Endothelial cell of umbilical vein (primary cell): ENCODE results near the gene LDB3. TPM values are rescaled to one million over a fixed set of nuclear protein-coding genes. Genes with fewer than 3 reads are reported as not detected.

Source experiments
- BruUV-seq: library from RNA; stranded (reverse); fragments of 400-500 nt; replicated peaks from 2 replicates; lab custom pipeline; 2021; lab: Mats Ljungman, UMichigan
- CTCF ChIA-PET: fragments of 300-600, 350-600 bp; sonication (Branson Sonifier 250); formaldehyde crosslinking; loops from one replicate; lab custom pipeline; 2021; ENCODE audit warnings: antibody characterized with exemption, inconsistent platforms; lab: Charles Lee
- POLR2A ChIA-PET: fragments of 300-600, 350-600 bp; sonication (Branson Sonifier 250); formaldehyde crosslinking; loops from one replicate; lab custom pipeline; 2021; ENCODE audit warnings: antibody characterized with exemption, inconsistent platforms; lab: Charles Lee
- DNase-seq: peaks from one replicate; pipeline ENCODE4 v3.0.0-alpha.2; 2011; ENCODE audit warnings: low read depth, low spot score
- FAIRE-seq: peaks from 2 replicates; lab custom pipeline; 2011; peaks lifted over from hg19 to GRCh38; lab: Jason Lieb, UNC
- H2AFZ ChIP-seq: 2 replicates; pipeline ENCODE4 v1.6.0; 2012; ENCODE audit warnings: low read depth, low read length, control low read depth, inconsistent platforms
- H3K27ac ChIP-seq: 2 replicates; pipeline ENCODE4 v1.5.1; 2011; ENCODE audit warnings: low read depth, mild to moderate bottlenecking, control low read depth, low read length, moderate library complexity; ENCODE audit not compliant: insufficient read depth
- H3K27me3 ChIP-seq, 2 experiments: 2 replicates each; pipeline versions ENCODE4 v1.6.0 to v1.6.1; 2011; ENCODE audit warnings: low read length in 2 of 2, mixed read lengths in 1 of 2; ENCODE audit not compliant: control insufficient read depth in 2 of 2, insufficient read depth in 2 of 2
- H3K36me3 ChIP-seq, 2 experiments: 2 replicates in 1 of 2; 3 replicates in 1 of 2; pipeline ENCODE4 v1.5.1; 2011; ENCODE audit warnings: low read length in 2 of 2, mild to moderate bottlenecking in 1 of 2, moderate library complexity in 1 of 2; ENCODE audit not compliant: control insufficient read depth in 2 of 2, insufficient read depth in 2 of 2; ENCODE audit errors: extremely low read depth in 1 of 2
- H3K4me1 ChIP-seq: 3 replicates; pipeline ENCODE4 v1.5.1; 2011; ENCODE audit warnings: mild to moderate bottlenecking, low read length; ENCODE audit not compliant: control insufficient read depth, insufficient read depth; ENCODE audit errors: extremely low read depth
- H3K4me2 ChIP-seq: 2 replicates; pipeline ENCODE4 v1.6.1; 2011; ENCODE audit warnings: low read length, control low read depth, mixed read lengths; ENCODE audit not compliant: insufficient read depth
- H3K4me3 ChIP-seq, 3 experiments: fragments of 200-600 bp in 1 of 3; sonication (generic), shearing (Covaris generic) in 1 of 3; replicated peaks in 1 of 3; 2 replicates each; pipeline ENCODE4 v1.5.1; 2011 to 2016; ENCODE audit warnings: control low read depth in 3 of 3, low read length in 3 of 3, mild to moderate bottlenecking in 2 of 3, inconsistent platforms in 1 of 3, low read depth in 1 of 3, moderate library complexity in 1 of 3; ENCODE audit not compliant: insufficient read depth in 1 of 3
- H3K79me2 ChIP-seq: 2 replicates; pipeline ENCODE4 v1.6.0; 2012; ENCODE audit warnings: low read length, inconsistent platforms; ENCODE audit not compliant: control insufficient read depth, insufficient read depth
- H3K9ac ChIP-seq: replicated peaks from 2 replicates; pipeline ENCODE3; 2011; ENCODE audit warnings: low read length, control low read depth; ENCODE audit not compliant: insufficient read depth; ENCODE audit errors: extremely low read depth
- H3K9me1 ChIP-seq: replicated peaks from 3 replicates; pipeline ENCODE4 v1.6.0; 2011; ENCODE audit warnings: mild to moderate bottlenecking, low read length; ENCODE audit not compliant: control insufficient read depth, insufficient read depth; ENCODE audit errors: extremely low read depth
- H3K9me3 ChIP-seq: replicated peaks from 2 replicates; pipeline ENCODE4 v1.5.1; 2012; ENCODE audit warnings: low read length, inconsistent platforms; ENCODE audit not compliant: control insufficient read depth, insufficient read depth
- H4K20me1 ChIP-seq: replicated peaks from 2 replicates; pipeline ENCODE3; 2011; ENCODE audit warnings: mild to moderate bottlenecking, low read length; ENCODE audit not compliant: control insufficient read depth, insufficient read depth; ENCODE audit errors: extremely low read depth
- EZH2 ChIP-seq: IDR thresholded peaks from 2 replicates; pipeline ENCODE4 v1.6.1; 2012; ENCODE audit warnings: borderline replicate concordance, low read depth, mild to moderate bottlenecking, moderate library complexity, low read length, inconsistent platforms; ENCODE audit not compliant: severe bottlenecking
- FOS ChIP-seq: IDR thresholded peaks from 2 replicates; pipeline ENCODE4 v1.6.1; 2011; ENCODE audit warnings: mild to moderate bottlenecking, low read length, moderate library complexity, borderline replicate concordance; ENCODE audit not compliant: insufficient read depth
- GATA2 ChIP-seq: IDR thresholded peaks from 2 replicates; pipeline ENCODE4 v1.7.0; 2011; ENCODE audit warnings: low read depth, mild to moderate bottlenecking, moderate library complexity, mixed read lengths, low read length; ENCODE audit not compliant: insufficient read length, insufficient read depth
- JUN ChIP-seq: IDR thresholded peaks from 2 replicates; pipeline ENCODE4 v1.6.1; 2011; ENCODE audit warnings: borderline replicate concordance, low read depth; ENCODE audit not compliant: insufficient read length, insufficient read depth
- MYC ChIP-seq: IDR thresholded peaks from one replicate; pipeline ENCODE4 v1.6.1; 2011; ENCODE audit warnings: mild to moderate bottlenecking, low read depth, low read length
- POLR2A ChIP-seq: IDR thresholded peaks from 2 replicates; pipeline ENCODE4 v1.6.1; 2012; ENCODE audit warnings: low read depth, mild to moderate bottlenecking, control low read depth, low read length
- POLR2AphosphoS5 ChIP-seq: IDR thresholded peaks from 2 replicates; pipeline ENCODE4 v1.6.1; 2012; ENCODE audit warnings: low read depth, mild to moderate bottlenecking, control low read depth, low read length, moderate library complexity; ENCODE audit not compliant: insufficient read depth
- dilution Hi-C: fragments of 300-500 bp; cut with MboI; formaldehyde crosslinking; loops from one replicate; pipeline ENCODE4 v1.15.0; 2019; ENCODE audit warnings: low sequenced_read_pairs; ENCODE audit not compliant: extremely low pct_ligation_motif_present
- intact Hi-C: fragments of 100-400 bp; cut with micrococcal nuclease; formaldehyde crosslinking; loops from one replicate; pipeline ENCODE4 v1.10.0; 2022
- polyA plus RNA-seq, 4 experiments: library from polyadenylated mRNA; depleted of rRNA in 3 of 4; stranded (reverse) in 3 of 4; unstranded in 1 of 4; fragments of >200 nt; gene quantifications; 2 replicates each; pipeline versions ENCODE4 v1.2.1 to v1.2.3, GENCODE V29; 2011 to 2012; ENCODE audit warnings: missing spikeins in 1 of 4
- total RNA-seq: library from RNA; stranded (reverse); gene quantifications from 2 replicates; pipeline ENCODE4 v1.2.3, GENCODE V29; 2021
- TF ChIP-seq, protein P1 (sequence below), 2 donors: IDR thresholded peaks; 1 replicate in 1 of 2; 2 replicates in 1 of 2; pipeline ENCODE4 v1.5.1; 2011; ENCODE audit warnings: low read length in 2 of 2, mild to moderate bottlenecking in 2 of 2, moderate library complexity in 2 of 2, control low read depth in 1 of 2, inconsistent platforms in 1 of 2, low read depth in 1 of 2; ENCODE audit not compliant: insufficient read depth in 1 of 2; ENCODE audit errors: extremely low read depth in 1 of 2
- TF ChIP-seq, protein P2 (sequence below): IDR thresholded peaks from 2 replicates; pipeline ENCODE4 v1.6.1; 2011; ENCODE audit not compliant: insufficient read depth, insufficient read length

The LDB3 gene
- total and polyA plus RNA-seq, 2 donors (not counting 3 experiments of a cell fraction or from before 2014, with no cell fraction given) = not detected

DNA sequence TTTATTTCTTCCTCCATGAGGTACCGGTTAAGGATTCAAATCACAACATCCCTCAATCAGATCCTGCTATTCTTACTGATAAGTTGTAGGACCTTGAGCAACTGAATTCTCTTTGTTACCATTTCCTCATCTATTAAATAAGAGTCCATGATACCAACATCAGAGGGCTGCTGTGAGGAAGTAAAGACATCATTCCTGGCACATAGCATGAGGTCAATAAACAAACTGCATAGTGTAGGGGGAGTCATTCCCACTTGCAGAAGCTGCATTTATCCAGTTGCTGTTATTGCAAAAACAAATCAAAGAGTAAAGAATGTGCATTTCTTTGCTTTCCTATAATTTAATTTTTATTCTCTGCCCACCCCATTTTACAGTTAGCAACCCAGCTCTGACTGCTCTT, 36.8 kb downstream of the LDB3 start:
- CTCF ChIA-PET = no interaction called here
- Histone ChIP-seq H3K4me2 (no peak overlapping the region), H3K27ac (no peak overlapping the region), H3K79me2 (no peaks in the 10 kb centered on the region), H3K9me3 (no peaks in the 10 kb centered on the region), H3K4me1 (no peaks in the 10 kb centered on the region), H3K27me3 (peaks cover 23 to 57% of the 10 kb centered on the region in 2 experiments), H3K4me3 (no peak overlapping the region), H2AFZ (no peak overlapping the region), H4K20me1 (no peaks in the 10 kb centered on the region), H3K9me1 (no peaks in the 10 kb centered on the region), H3K9ac (no peak overlapping the region), H3K36me3 (no peaks in the 10 kb centered on the region)
- POLR2A ChIA-PET = no interaction called here
- TF ChIP-seq GATA2 = no peak
- TF ChIP-seq, protein P1, sequence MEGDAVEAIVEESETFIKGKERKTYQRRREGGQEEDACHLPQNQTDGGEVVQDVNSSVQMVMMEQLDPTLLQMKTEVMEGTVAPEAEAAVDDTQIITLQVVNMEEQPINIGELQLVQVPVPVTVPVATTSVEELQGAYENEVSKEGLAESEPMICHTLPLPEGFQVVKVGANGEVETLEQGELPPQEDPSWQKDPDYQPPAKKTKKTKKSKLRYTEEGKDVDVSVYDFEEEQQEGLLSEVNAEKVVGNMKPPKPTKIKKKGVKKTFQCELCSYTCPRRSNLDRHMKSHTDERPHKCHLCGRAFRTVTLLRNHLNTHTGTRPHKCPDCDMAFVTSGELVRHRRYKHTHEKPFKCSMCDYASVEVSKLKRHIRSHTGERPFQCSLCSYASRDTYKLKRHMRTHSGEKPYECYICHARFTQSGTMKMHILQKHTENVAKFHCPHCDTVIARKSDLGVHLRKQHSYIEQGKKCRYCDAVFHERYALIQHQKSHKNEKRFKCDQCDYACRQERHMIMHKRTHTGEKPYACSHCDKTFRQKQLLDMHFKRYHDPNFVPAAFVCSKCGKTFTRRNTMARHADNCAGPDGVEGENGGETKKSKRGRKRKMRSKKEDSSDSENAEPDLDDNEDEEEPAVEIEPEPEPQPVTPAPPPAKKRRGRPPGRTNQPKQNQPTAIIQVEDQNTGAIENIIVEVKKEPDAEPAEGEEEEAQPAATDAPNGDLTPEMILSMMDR (IDR thresholded peaks at IDR 0.05; ENCODE audit: extremely low read depth in 1 of 2, insufficient read depth in 1 of 2, low read depth in 1 of 2, low read length in 2 of 2) = no peak
- TF ChIP-seq FOS = no peak
- no peak for TF ChIP-seq POLR2AphosphoS5
- TF ChIP-seq JUN = no peak
- no peak for TF ChIP-seq MYC
- TF ChIP-seq EZH2 = no peak
- TF ChIP-seq POLR2A = no peak
- TF ChIP-seq, protein P2, sequence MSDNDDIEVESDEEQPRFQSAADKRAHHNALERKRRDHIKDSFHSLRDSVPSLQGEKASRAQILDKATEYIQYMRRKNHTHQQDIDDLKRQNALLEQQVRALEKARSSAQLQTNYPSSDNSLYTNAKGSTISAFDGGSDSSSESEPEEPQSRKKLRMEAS = no peak
- dilution Hi-C loops = no loop called here
- FAIRE-seq (no peak), DNase-seq (no peak)
- intact Hi-C loops = no loop called here
- BruUV-seq = no TSS peak
